H9 (cell line): ENCODE results near the gene ZFYVE28. TPM values are rescaled to one million over a fixed set of nuclear protein-coding genes. Genes with fewer than 3 reads are reported as not detected.

Source experiments
- DNase-seq: peaks from one replicate; pipeline ENCODE4 v3.0.0-alpha.2; 2017
- H2AFZ ChIP-seq: one replicate; pipeline ENCODE4 v1.6.1; 2013; ENCODE audit warnings: mild to moderate bottlenecking, low read length, control low read depth, moderate library complexity
- H2AK5ac ChIP-seq: 2 replicates; pipeline ENCODE4 v1.6.1; 2013; ENCODE audit warnings: low read length, control low read depth, mixed read lengths; ENCODE audit not compliant: insufficient read length
- H2BK120ac ChIP-seq: one replicate; pipeline ENCODE4 v1.6.1; 2013; ENCODE audit warnings: low read depth, mild to moderate bottlenecking, low read length, control low read depth, inconsistent platforms; ENCODE audit not compliant: poor library complexity, severe bottlenecking
- H2BK12ac ChIP-seq: 2 replicates; pipeline ENCODE4 v1.6.1; 2013; ENCODE audit warnings: low read length, control low read depth, mixed read lengths, low read depth; ENCODE audit not compliant: insufficient read length
- H2BK15ac ChIP-seq: 2 replicates; pipeline ENCODE4 v1.6.1; 2013; ENCODE audit warnings: low read depth, low read length, control low read depth
- H2BK20ac ChIP-seq: one replicate; pipeline ENCODE4 v1.6.1; 2013; ENCODE audit warnings: low read depth, mild to moderate bottlenecking, low read length, control low read depth, inconsistent platforms; ENCODE audit not compliant: poor library complexity, severe bottlenecking
- H2BK5ac ChIP-seq: 2 replicates; pipeline ENCODE4 v1.6.1; 2013; ENCODE audit warnings: low read length, control low read depth, mixed read lengths; ENCODE audit not compliant: insufficient read length
- H3K14ac ChIP-seq: 2 replicates; pipeline ENCODE4 v1.6.1; 2013; ENCODE audit warnings: low read length, control low read depth; ENCODE audit not compliant: insufficient read depth
- H3K18ac ChIP-seq: 2 replicates; pipeline ENCODE4 v1.6.1; 2013; ENCODE audit warnings: low read depth, mild to moderate bottlenecking, mixed read lengths, low read length, control low read depth; ENCODE audit not compliant: insufficient read length
- H3K23ac ChIP-seq: 2 replicates; pipeline ENCODE4 v1.6.1; 2013; ENCODE audit warnings: low read length, control low read depth, mixed read lengths, low read depth; ENCODE audit not compliant: insufficient read length
- H3K23me2 ChIP-seq: 2 replicates; pipeline ENCODE4 v1.6.1; 2013; ENCODE audit warnings: low read depth, mild to moderate bottlenecking, mixed read lengths, low read length, control low read depth; ENCODE audit not compliant: insufficient read length, poor library complexity, severe bottlenecking
- H3K27ac ChIP-seq: 2 replicates; pipeline ENCODE4 v1.5.1; 2013; ENCODE audit warnings: low read length, control low read depth, mixed read lengths, low read depth; ENCODE audit not compliant: insufficient read length
- H3K27me3 ChIP-seq: 2 replicates; pipeline ENCODE4 v1.6.1; 2013; ENCODE audit warnings: low read length, control low read depth, inconsistent platforms; ENCODE audit not compliant: insufficient read depth
- H3K4ac ChIP-seq: 2 replicates; pipeline ENCODE4 v1.6.1; 2013; ENCODE audit warnings: low read depth, mild to moderate bottlenecking, control low read depth, inconsistent platforms, low read length, moderate library complexity
- H3K4me1 ChIP-seq: 2 replicates; pipeline ENCODE4 v1.6.1; 2013; ENCODE audit warnings: low read length, control low read depth, inconsistent platforms; ENCODE audit not compliant: insufficient read depth
- H3K4me2 ChIP-seq: 2 replicates; pipeline ENCODE4 v1.6.1; 2013; ENCODE audit warnings: low read length, control low read depth, mixed read lengths; ENCODE audit not compliant: insufficient read length, insufficient read depth
- H3K56ac ChIP-seq: 2 replicates; pipeline ENCODE4 v1.6.1; 2013; ENCODE audit warnings: low read depth, mild to moderate bottlenecking, mixed read lengths, low read length, control low read depth; ENCODE audit not compliant: insufficient read length
- H3K79me1 ChIP-seq: 2 replicates; pipeline ENCODE4 v1.6.1; 2013; ENCODE audit warnings: low read depth, mild to moderate bottlenecking, moderate library complexity, low read length, control low read depth, inconsistent platforms; ENCODE audit not compliant: insufficient read depth, poor library complexity, severe bottlenecking
- H3K79me2 ChIP-seq: 2 replicates; pipeline ENCODE4 v1.6.1; 2013; ENCODE audit warnings: low read length, control low read depth, inconsistent platforms; ENCODE audit not compliant: insufficient read depth
- H3K9ac ChIP-seq: 2 replicates; pipeline ENCODE4 v1.6.1; 2013; ENCODE audit warnings: low read length, control low read depth, mixed read lengths; ENCODE audit not compliant: insufficient read length; ENCODE audit errors: extremely low read depth
- H3K9me3 ChIP-seq: one replicate; pipeline ENCODE4 v1.6.1; 2013; ENCODE audit warnings: low read depth, low read length, inconsistent platforms; ENCODE audit not compliant: control insufficient read depth
- H3T11ph ChIP-seq: one replicate; pipeline ENCODE4 v1.6.1; 2013; ENCODE audit warnings: mild to moderate bottlenecking, low read length, control low read depth, inconsistent platforms
- H4K20me1 ChIP-seq: one replicate; pipeline ENCODE4 v1.6.1; 2013; ENCODE audit not compliant: control insufficient read depth, insufficient read length, insufficient read depth
- H4K5ac ChIP-seq: 2 replicates; pipeline ENCODE4 v1.6.1; 2013; ENCODE audit warnings: low read depth, mild to moderate bottlenecking, mixed read lengths, low read length, control low read depth; ENCODE audit not compliant: insufficient read length
- H4K8ac ChIP-seq: replicated peaks from 2 replicates; pipeline ENCODE4 v1.6.1; 2013; ENCODE audit warnings: low read length, control low read depth, mixed read lengths, low read depth; ENCODE audit not compliant: insufficient read length
- H4K91ac ChIP-seq: 2 replicates; pipeline ENCODE4 v1.6.1; 2013; ENCODE audit warnings: low read depth, mild to moderate bottlenecking, moderate library complexity, mixed read lengths, low read length, control low read depth; ENCODE audit not compliant: insufficient read length
- H3K27ac Mint-ChIP-seq, 3 experiments: 2 replicates in 2 of 3; 3 replicates in 1 of 3; pipeline ENCODE4 v1.8.0; 2020 to 2021; ENCODE audit warnings: mixed read lengths in 3 of 3, mild to moderate bottlenecking in 1 of 3, moderate library complexity in 1 of 3
- H3K27me3 Mint-ChIP-seq: 2 replicates; pipeline ENCODE4 v1.8.0; 2021; ENCODE audit warnings: low read depth, mild to moderate bottlenecking, moderate library complexity, mixed read lengths
- H3K36me3 Mint-ChIP-seq, 3 experiments: 2 replicates in 2 of 3; 3 replicates in 1 of 3; pipeline ENCODE4 v1.8.0; 2020 to 2021; ENCODE audit warnings: low read depth in 3 of 3, mixed read lengths in 3 of 3; ENCODE audit not compliant: insufficient read depth in 1 of 3
- H3K4me1 Mint-ChIP-seq, 2 experiments: 2 replicates each; pipeline ENCODE4 v1.8.0; 2020; ENCODE audit warnings: mixed read lengths in 2 of 2
- H3K4me3 Mint-ChIP-seq, 2 experiments: 2 replicates in 1 of 2; 3 replicates in 1 of 2; pipeline ENCODE4 v1.8.0; 2020 to 2021; ENCODE audit warnings: mild to moderate bottlenecking in 2 of 2, mixed read lengths in 2 of 2, moderate library complexity in 1 of 2
- H3K9me3 Mint-ChIP-seq, 2 experiments: 2 replicates in 1 of 2; 3 replicates in 1 of 2; pipeline ENCODE4 v1.8.0; 2020; ENCODE audit warnings: mild to moderate bottlenecking in 2 of 2, mixed read lengths in 2 of 2, moderate library complexity in 1 of 2
- CTCF ChIP-seq: fragments of 200-600 bp; sonication (generic); conservative IDR thresholded peaks from 3 replicates; pipeline ENCODE4 v1.8.0; 2021; ENCODE audit warnings: antibody characterized with exemption, mild to moderate bottlenecking
- WGBS: extraction: QIAGEN DNeasy Blood & Tissue Kit; methylation state at CpG from one replicate; pipeline ENCODE4 v1.1.7; 2013; ENCODE audit warnings: missing lambda C conversion rate, low lambda C conversion rate, mixed read lengths; ENCODE audit not compliant: insufficient read length; ENCODE audit errors: extremely low coverage; 5-methylcytosine and 5-hydroxymethylcytosine counted together
- total RNA-seq: library from RNA; stranded (reverse); gene quantifications from 2 replicates; pipeline ENCODE4 v1.2.1, GENCODE V29; 2021

ZFYVE28 gene
- total RNA-seq, 1 experiment from 2014 or later, result 0.98 TPM

- H3K14ac ChIP-seq, result no peak overlapping the region
- H2BK5ac ChIP-seq, result no peak overlapping the region
- no CpG with 5 or more reads among the region's 20 CpGs for WGBS
- H2BK20ac ChIP-seq, result no peak overlapping the region
- no peak overlapping the region for H2AK5ac ChIP-seq
- Mint-ChIP-seq H3K4me3 (no peak overlapping the region), H3K27ac (no peak overlapping the region), H3K36me3 (no peaks in the 10 kb centered on the region; a peak in 3 of 7 replicates), H3K9me3 (no peaks in the 10 kb centered on the region; a peak in 1 of 5 replicates), H3K27me3 (peaks cover 1% of the 10 kb centered on the region; the same call in 1 of the 2 replicates), H3K4me1 (peaks cover 4 to 15% of the 10 kb centered on the region in 2 experiments)
- H3K4me1 ChIP-seq, result no peaks in the 10 kb centered on the region
- no peak overlapping the region for H4K8ac ChIP-seq
- H3T11ph ChIP-seq, result no peak overlapping the region
- H3K79me1 ChIP-seq, result no peaks in the 10 kb centered on the region
- H2BK120ac ChIP-seq, result no peak overlapping the region
- TF ChIP-seq CTCF, result no peak
- H3K4ac ChIP-seq, result no peak overlapping the region
- no peak for DNase-seq
- no peak overlapping the region for H3K27ac ChIP-seq
- no peak overlapping the region for H2BK12ac ChIP-seq
- no peak overlapping the region for H4K5ac ChIP-seq
- no peak overlapping the region for H2AFZ ChIP-seq
- no peak overlapping the region for H3K18ac ChIP-seq
- H4K91ac ChIP-seq, result no peak overlapping the region
- H3K79me2 ChIP-seq, result no peaks in the 10 kb centered on the region
- H3K23ac ChIP-seq, result no peak overlapping the region
- H2BK15ac ChIP-seq, result no peak overlapping the region
- H3K23me2 ChIP-seq, result no peaks in the 10 kb centered on the region
- H3K4me2 ChIP-seq, result no peak overlapping the region
- H3K9me3 ChIP-seq, result no peaks in the 10 kb centered on the region
- H3K27me3 ChIP-seq, result no peaks in the 10 kb centered on the region
- H3K56ac ChIP-seq, result no peak overlapping the region
- no peak overlapping the region for H3K9ac ChIP-seq
- no peaks in the 10 kb centered on the region for H4K20me1 ChIP-seq
Observed at GRCh38 chr4:2337131-2337723, 81.2 kb downstream of the ZFYVE28 start.
